Stimulated activated CD4-positive, alpha-beta T cell treated with anti-CD3 and anti-CD28 coated beads, Interleukin-4, amount 100 ng/mL, for 4 hours (primary cell): ENCODE data around the gene SNAPC2.

Experiments used
- DNase-seq, 2 experiments: peaks; one replicate each; pipeline ENCODE4 v3.0.0-alpha.2; 2020

SNAPC2 gene

GRCh38 chr19:7971553-7972520, 51.7 kb downstream of the SNAPC2 start:
- no peak for DNase-seq
